ENCODE data around the gene GDF3. TPM values are rescaled to one million over a fixed set of nuclear protein-coding genes. Genes with fewer than 3 reads are reported as not detected.

GDF3 gene
- 0.65 TPM in 1 of 2 replicates, not detected in the other for total RNA-seq

DNA sequence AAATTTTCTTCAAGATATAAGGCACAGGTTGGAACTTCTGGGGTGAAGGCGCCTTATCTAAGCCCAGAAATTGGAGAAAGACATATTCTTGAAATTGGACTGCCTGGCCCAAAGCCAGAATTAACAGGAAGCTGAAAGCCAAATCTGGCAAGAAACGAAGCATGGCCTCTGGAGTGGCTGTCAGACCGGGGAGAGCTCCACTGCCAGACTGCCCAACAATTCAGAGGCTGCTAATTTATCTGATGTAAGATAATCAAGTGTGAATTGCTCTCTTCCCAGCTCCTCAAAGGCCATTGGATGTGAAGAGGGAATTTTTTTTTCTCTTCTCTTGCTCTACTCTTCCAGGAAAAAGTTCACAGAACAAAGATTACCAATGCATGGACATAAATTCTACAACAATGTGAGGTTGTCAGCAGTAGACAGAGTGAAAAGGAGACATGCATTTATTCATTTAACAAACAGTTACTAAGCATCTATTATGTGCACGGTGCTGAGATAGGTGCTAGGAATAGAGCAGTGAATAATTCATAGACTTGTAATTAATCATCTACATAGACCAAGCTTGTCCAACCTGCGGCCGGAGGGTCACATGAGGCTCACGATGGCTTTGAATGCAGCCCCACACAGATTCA is at the start of gene GDF3:
TSS of gene GDF3 (minus strand) at position 210 of the 632 bp plus-strand sequence. CDS start at position 163, 47 bp downstream.

DNA sequence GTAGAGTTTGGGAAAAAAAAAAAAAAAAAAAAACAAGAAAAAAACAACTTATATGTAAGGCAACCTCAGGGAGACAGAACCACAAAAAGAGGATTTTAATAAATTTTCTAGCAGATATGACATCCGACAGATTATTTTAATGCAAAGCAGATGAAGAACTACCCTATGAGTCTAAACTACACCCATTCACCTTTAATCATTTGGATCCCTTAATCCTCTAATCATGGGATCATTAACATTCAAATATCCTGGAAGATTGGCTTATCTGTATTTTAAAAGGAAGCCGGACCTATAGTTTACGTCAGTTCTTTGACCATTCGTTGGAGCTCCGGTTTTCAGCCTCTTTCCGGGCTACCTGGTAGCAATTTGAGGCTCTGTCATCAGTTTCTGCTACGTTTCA is 15.6 kb upstream of the GDF3 start, which contains the start of gene DPPA3:
TSS of gene DPPA3 (plus strand) at position 301 of the 400 bp plus-strand sequence. CDS start 138 bp downstream, outside the sequence.

Other genes with a start within 250 kb of the GDF3 start
- gene CD163, start 192.0 kb downstream of the GDF3 start, total RNA-seq: not detected in 2 replicates
- not detected in 2 replicates for gene APOBEC1, start 29.9 kb downstream of the GDF3 start, total RNA-seq
- gene DPPA3, start 15.7 kb upstream of the GDF3 start, total RNA-seq: not detected in 2 replicates
- not detected in 2 replicates for gene CLEC4C, start 51.6 kb upstream of the GDF3 start, total RNA-seq
- not detected in 2 replicates for gene NANOGNB, start 69.4 kb upstream of the GDF3 start, total RNA-seq
- gene NANOG, start 93.6 kb upstream of the GDF3 start, total RNA-seq: not detected in 2 replicates
- 0.13 TPM in 1 of 2 replicates, not detected in the other for gene SLC2A14, start 177.1 kb upstream of the GDF3 start, total RNA-seq
- 23.9 and 49.8 TPM in 2 replicates for gene SLC2A3, start 240.4 kb upstream of the GDF3 start, total RNA-seq